IMR-90 (cell line): ENCODE results near the gene ADD1. TPM values are rescaled to one million over a fixed set of nuclear protein-coding genes. Genes with fewer than 3 reads are reported as not detected.

ENCODE experiments used
- ATAC-seq: fragments of 200-7000 bp; cut with Tn5 transposase; 2 replicates; pipeline ENCODE4 v1.9.1; 2020; ENCODE audit warnings: low read depth, mild to moderate bottlenecking, moderate library complexity
- BruUV-seq: library from RNA; stranded (reverse); fragments of 400-500 nt; replicated peaks from 2 replicates; lab custom pipeline; 2021; lab: Mats Ljungman, UMichigan
- CTCF ChIA-PET: fragments of 300-600 bp; formaldehyde crosslinking; extraction: SDS; loops from one replicate; lab custom pipeline; 2021; ENCODE audit warnings: antibody characterized with exemption; lab: Yijun Ruan, JAX
- POLR2A ChIA-PET: fragments of 300-600 bp; sonication (Branson Sonifier 250); formaldehyde crosslinking; loops from one replicate; lab custom pipeline; 2022; ENCODE audit warnings: antibody characterized with exemption; ENCODE audit not compliant: unreplicated experiment; lab: Charles Lee
- DNase-seq: peaks from one replicate; pipeline ENCODE4 v3.0.0; 2013
- H2AFZ ChIP-seq: replicated peaks from 2 replicates; pipeline ENCODE3; 2013; ENCODE audit warnings: low read length, mild to moderate bottlenecking; ENCODE audit not compliant: poor library complexity
- H2AK5ac ChIP-seq: 2 replicates; pipeline ENCODE4 v1.6.1; 2013; ENCODE audit warnings: low read depth, low read length, inconsistent platforms
- H2AK9ac ChIP-seq: replicated peaks from 2 replicates; pipeline ENCODE3; 2013; ENCODE audit warnings: mild to moderate bottlenecking, low read depth, low read length, moderate library complexity; ENCODE audit not compliant: poor library complexity
- H2BK120ac ChIP-seq: 2 replicates; pipeline ENCODE4 v1.6.1; 2013; ENCODE audit warnings: low read depth, low read length, inconsistent platforms
- H2BK15ac ChIP-seq: 3 replicates; pipeline ENCODE4 v1.6.1; 2013; ENCODE audit warnings: low read depth, low read length, inconsistent platforms
- H2BK20ac ChIP-seq: 2 replicates; pipeline ENCODE4 v1.6.1; 2013; ENCODE audit warnings: low read depth, mild to moderate bottlenecking, inconsistent platforms, low read length, moderate library complexity
- H2BK5ac ChIP-seq: 2 replicates; pipeline ENCODE4 v1.6.1; 2013; ENCODE audit warnings: mild to moderate bottlenecking, low read depth, low read length, inconsistent platforms; ENCODE audit not compliant: poor library complexity, severe bottlenecking
- H3K14ac ChIP-seq: replicated peaks from 2 replicates; pipeline ENCODE4 v1.6.1; 2013; ENCODE audit warnings: low read depth, low read length, inconsistent platforms
- H3K18ac ChIP-seq: 2 replicates; pipeline ENCODE4 v1.6.1; 2013; ENCODE audit warnings: low read depth, low read length, control low read depth
- H3K23ac ChIP-seq: 2 replicates; pipeline ENCODE4 v1.6.1; 2013; ENCODE audit warnings: low read depth, low read length, inconsistent platforms
- H3K27ac ChIP-seq: 2 replicates; pipeline ENCODE4 v1.5.1; 2013; ENCODE audit warnings: mild to moderate bottlenecking, control low read depth, low read length; ENCODE audit not compliant: insufficient read depth
- H3K27me3 ChIP-seq: 2 replicates; pipeline ENCODE4 v1.6.1; 2013; ENCODE audit warnings: low read length; ENCODE audit not compliant: control insufficient read depth, insufficient read depth
- H3K36me3 ChIP-seq: 2 replicates; pipeline ENCODE4 v1.6.1; 2013; ENCODE audit warnings: low read length, mixed read lengths; ENCODE audit not compliant: control insufficient read depth, insufficient read depth
- H3K4ac ChIP-seq: 2 replicates; pipeline ENCODE4 v1.6.1; 2013; ENCODE audit warnings: low read depth, low read length, inconsistent platforms
- H3K4me1 ChIP-seq: 2 replicates; pipeline ENCODE4 v1.6.1; 2013; ENCODE audit warnings: low read length, mixed read lengths; ENCODE audit not compliant: control insufficient read depth, insufficient read depth
- H3K4me2 ChIP-seq: 2 replicates; pipeline ENCODE4 v1.6.1; 2013; ENCODE audit warnings: low read depth, mild to moderate bottlenecking, control low read depth, low read length, moderate library complexity
- H3K4me3 ChIP-seq: 2 replicates; pipeline ENCODE4 v1.5.1; 2013; ENCODE audit warnings: low read depth, mild to moderate bottlenecking, control low read depth, low read length, moderate library complexity; ENCODE audit not compliant: insufficient read depth
- H3K56ac ChIP-seq: 2 replicates; pipeline ENCODE4 v1.6.1; 2013; ENCODE audit warnings: low read length, inconsistent platforms; ENCODE audit not compliant: insufficient read depth; ENCODE audit errors: extremely low read depth
- H3K79me1 ChIP-seq, 2 experiments: 2 replicates each; pipeline ENCODE4 v1.6.1; 2013; ENCODE audit warnings: low read length in 2 of 2, inconsistent platforms in 1 of 2, low read depth in 1 of 2
- H3K9ac ChIP-seq: 2 replicates; pipeline ENCODE4 v1.6.1; 2013; ENCODE audit warnings: low read depth, low read length, control low read depth
- H3K9me1 ChIP-seq: 2 replicates; pipeline ENCODE4 v1.6.1; 2013; ENCODE audit warnings: low read length, inconsistent platforms; ENCODE audit not compliant: insufficient read depth
- H3K9me3 ChIP-seq: 2 replicates; pipeline ENCODE4 v1.6.1; 2013; ENCODE audit warnings: low read length; ENCODE audit not compliant: control insufficient read depth, insufficient read depth
- H4K20me1 ChIP-seq: 2 replicates; pipeline ENCODE4 v1.6.1; 2013; ENCODE audit warnings: low read length, inconsistent platforms; ENCODE audit not compliant: insufficient read depth
- H4K5ac ChIP-seq: 2 replicates; pipeline ENCODE4 v1.6.1; 2013; ENCODE audit warnings: mild to moderate bottlenecking, low read depth, low read length, control low read depth
- H4K8ac ChIP-seq, 2 experiments: 2 replicates each; pipeline ENCODE4 v1.6.1; 2013; ENCODE audit warnings: low read depth in 2 of 2, low read length in 2 of 2, control low read depth in 1 of 2, inconsistent platforms in 1 of 2
- H4K91ac ChIP-seq: 2 replicates; pipeline ENCODE4 v1.6.1; 2013; ENCODE audit warnings: low read depth, low read length, inconsistent platforms; ENCODE audit not compliant: insufficient read depth
- BHLHE40 ChIP-seq: fragments of 150-350 bp; IDR thresholded peaks from 2 replicates; pipeline ENCODE4 v1.6.1; 2016; ENCODE audit warnings: mild to moderate bottlenecking, low read depth, low read length
- CEBPB ChIP-seq: IDR thresholded peaks from 2 replicates; pipeline ENCODE4 v1.6.1; 2012; ENCODE audit warnings: low read depth, low read length, improper control_type of control experiment
- CHD1 ChIP-seq: IDR thresholded peaks from 2 replicates; pipeline ENCODE4 v1.6.1; 2012; ENCODE audit warnings: low read depth, low read length, improper control_type of control experiment
- FOS ChIP-seq: fragments of 150-350 bp; IDR thresholded peaks from 2 replicates; pipeline ENCODE4 v1.6.1; 2016; ENCODE audit warnings: low read depth, low read length
- MAFK ChIP-seq: IDR thresholded peaks from 2 replicates; pipeline ENCODE4 v1.6.1; 2012; ENCODE audit warnings: low read depth, low read length, improper control_type of control experiment
- MAZ ChIP-seq: IDR thresholded peaks from 2 replicates; pipeline ENCODE4 v1.6.1; 2012; ENCODE audit warnings: low read depth, mild to moderate bottlenecking, low read length, improper control_type of control experiment, moderate library complexity, borderline replicate concordance
- NFE2L2 ChIP-seq: fragments of 150-350 bp; IDR thresholded peaks from 2 replicates; pipeline ENCODE4 v1.6.1; 2016; ENCODE audit warnings: low read depth, mild to moderate bottlenecking, low read length
- SMC3 ChIP-seq: fragments of 150-350 bp; IDR thresholded peaks from 2 replicates; pipeline ENCODE4 v1.6.1; 2016; ENCODE audit warnings: low read depth, mild to moderate bottlenecking, antibody characterized with exemption, low read length, moderate library complexity
- WGBS, 2 experiments: methylation state at CpG; one replicate each; pipeline versions ENCODE4 v1.1.5 to v1.1.7; 2013; ENCODE audit warnings: missing lambda C conversion rate in 2 of 2; ENCODE audit not compliant: insufficient read length in 1 of 2; ENCODE audit errors: extremely low coverage in 2 of 2; 5-methylcytosine and 5-hydroxymethylcytosine counted together
- dilution Hi-C: fragments of 300-500 bp; cut with HindIII; formaldehyde crosslinking; loops from one replicate; pipeline ENCODE4 v1.14.3; 2018; ENCODE audit warnings: low sequenced_read_pairs; ENCODE audit not compliant: unreplicated experiment
- in situ Hi-C: fragments of 300-500 bp; cut with MboI; formaldehyde crosslinking; loops from 3 replicates; pipeline ENCODE4 v1.14.3; 2019; ENCODE audit warnings: low sequenced_read_pairs, inconsistent platforms, mixed read lengths
- intact Hi-C: fragments of 100-400 bp; cut with micrococcal nuclease; formaldehyde crosslinking; loops from 2 replicates; pipeline ENCODE4 v1.10.0; 2022
- polyA plus RNA-seq, 3 experiments: library from polyadenylated mRNA; depleted of rRNA; stranded (reverse); fragments of >200 nt; gene quantifications; 2 replicates each; pipeline ENCODE4 v1.2.3, GENCODE V29; 2012; ENCODE audit warnings: low replicate concordance in 1 of 3
- total RNA-seq: library from RNA; depleted of rRNA; stranded (reverse); fragments of >200 nt; gene quantifications from 2 replicates; pipeline ENCODE4 v1.2.3, GENCODE V29; 2012
- TF ChIP-seq, protein P1 (sequence below): fragments of 150-350 bp; IDR thresholded peaks from 2 replicates; pipeline ENCODE4 v1.6.1; 2017; ENCODE audit warnings: mild to moderate bottlenecking, antibody characterized with exemption, low read length, low read depth

ADD1 gene
- total and polyA plus RNA-seq, 2 of the 4 experiments (the other 2 are of a cell fraction) = 122 to 215 TPM

GRCh38 chr4:2963966-2964471 is 120.4 kb downstream of the ADD1 start:
- intact Hi-C loops (loop anchor here (1.0 kb wide), 1 partner anchor 73 kb away; no protein-coding TSS in a partner anchor), dilution Hi-C loops (no loop called here), in situ Hi-C loops (no loop called here)
- Histone ChIP-seq H2AK9ac (peak overlapping the region; percentile 85), H3K4ac (peak overlapping the region; percentile 50; the same call in 1 of the 2 replicates), H3K14ac (peak overlapping the region; percentile 53), H4K8ac (peak overlapping the region; percentile 20 to 57; a peak in 2 of 4 replicates), H2AFZ (peak overlapping the region; percentile 99), H4K20me1 (peaks cover 21% of the 10 kb centered on the region), H3K23ac (peak overlapping the region; percentile 70; the same call in 1 of the 2 replicates), H3K9me3 (no peaks in the 10 kb centered on the region), H4K91ac (no peak overlapping the region), H3K9me1 (peaks cover 7% of the 10 kb centered on the region), H3K4me1 (peaks cover 10% of the 10 kb centered on the region), H2BK120ac (no peak overlapping the region), H2BK15ac (no peak overlapping the region), H3K4me3 (peak overlapping the region; percentile 87), H2BK20ac (no peak overlapping the region), H3K36me3 (peaks cover 2% of the 10 kb centered on the region; the same call in 1 of the 2 replicates), H3K4me2 (peak overlapping the region; percentile 95), H2BK5ac (no peak overlapping the region), H2AK5ac (peak overlapping the region; percentile 66; the same call in 1 of the 2 replicates), H3K79me1 (peaks cover 20 to 40% of the 10 kb centered on the region in 2 experiments), H3K56ac (no peak overlapping the region; the same call in 1 of the 2 replicates), H3K27me3 (no peaks in the 10 kb centered on the region), H3K18ac (no peak overlapping the region), H3K9ac (peak overlapping the region; percentile 79), H4K5ac (no peak overlapping the region), H3K27ac (peak overlapping the region; percentile 59)
- ChIA-PET POLR2A (interaction anchor here (0.6 kb wide), 1 partner anchor 12 kb away, joined by 3 read pairs; no protein-coding TSS in a partner anchor), CTCF (interaction anchor here (0.5 to 2.3 kb wide), 3 partner anchors 10 to 95 kb away, joined by 3 to 12 read pairs (median 3); no protein-coding TSS in a partner anchor)
- peak; percentile 60 for ATAC-seq
- no TSS peak for BruUV-seq
- TF ChIP-seq BHLHE40 (no peak), SMC3 (no peak), MAFK (no peak), CHD1 (no peak), FOS (no peak), CEBPB (no peak), MAZ (no peak), NFE2L2 (no peak)
- TF ChIP-seq, protein P1, sequence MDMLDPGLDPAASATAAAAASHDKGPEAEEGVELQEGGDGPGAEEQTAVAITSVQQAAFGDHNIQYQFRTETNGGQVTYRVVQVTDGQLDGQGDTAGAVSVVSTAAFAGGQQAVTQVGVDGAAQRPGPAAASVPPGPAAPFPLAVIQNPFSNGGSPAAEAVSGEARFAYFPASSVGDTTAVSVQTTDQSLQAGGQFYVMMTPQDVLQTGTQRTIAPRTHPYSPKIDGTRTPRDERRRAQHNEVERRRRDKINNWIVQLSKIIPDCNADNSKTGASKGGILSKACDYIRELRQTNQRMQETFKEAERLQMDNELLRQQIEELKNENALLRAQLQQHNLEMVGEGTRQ = no peak
- WGBS, 2 experiments = 0% methylated on average over 7 of the region's 38 CpGs; no CpG with 5 or more reads in 1 of the 2 experiments
- peak; percentile 33 for DNase-seq
